T-cell (primary cell): Measurements from ENCODE around the gene AKAIN1. TPM values are rescaled to one million over a fixed set of nuclear protein-coding genes. Genes with fewer than 3 reads are reported as not detected.

Experiments used
- ATAC-seq, 4 experiments: fragments of 200-7000 bp in 3 of 4; fragments of 150-1000 bp in 1 of 4; cut with Tn5 transposase; replicated peaks in 1 of 4; 1 replicate in 3 of 4; 2 replicates in 1 of 4; pipeline ENCODE4 v1.10.0; 2021; ENCODE audit warnings: moderate library complexity in 3 of 4, mild to moderate bottlenecking in 2 of 4, moderate number of reproducible peaks in 1 of 4
- CTCF ChIA-PET, 2 donors: fragments of 300-600 bp; sonication (Branson Sonifier 250); formaldehyde crosslinking; loops; one replicate each; lab custom pipeline; 2022; ENCODE audit warnings: antibody characterized with exemption in 2 of 2; lab: Charles Lee
- POLR2A ChIA-PET, 2 donors: fragments of 300-600 bp; sonication (Branson Sonifier 250); formaldehyde crosslinking; loops; one replicate each; lab custom pipeline; 2022; ENCODE audit warnings: antibody characterized with exemption in 2 of 2; lab: Charles Lee
- DNase-seq, 35 experiments: peaks; one replicate each; pipeline versions ENCODE4 v3.0.0 to v3.0.0-alpha.2; 2013 to 2023
- H3K27ac ChIP-seq: one replicate; pipeline ENCODE4 v1.5.1; 2013; ENCODE audit warnings: low read length
- H3K27me3 ChIP-seq, 2 experiments: replicated peaks in 1 of 2; 1 replicate in 1 of 2; 2 replicates in 1 of 2; pipeline versions ENCODE4 v1.6.1 to v1.7.0; 2013; ENCODE audit warnings: low read length in 1 of 2, mixed read lengths in 1 of 2; ENCODE audit not compliant: control insufficient read depth in 2 of 2, insufficient read depth in 2 of 2; ENCODE audit errors: extremely low read depth in 1 of 2
- H3K36me3 ChIP-seq, 2 donors: 1 replicate in 1 of 2; 2 replicates in 1 of 2; pipeline versions ENCODE4 v1.6.1 to v1.7.0; 2013; ENCODE audit warnings: low read length in 1 of 2; ENCODE audit not compliant: control insufficient read depth in 2 of 2, insufficient read depth in 1 of 2; ENCODE audit errors: extremely low read depth in 1 of 2
- H3K4me1 ChIP-seq, 2 experiments: 1 replicate in 1 of 2; 2 replicates in 1 of 2; pipeline versions ENCODE4 v1.6.1 to v1.7.0; 2013; ENCODE audit warnings: low read length in 2 of 2, mixed read lengths in 1 of 2; ENCODE audit not compliant: insufficient read depth in 2 of 2, control insufficient read depth in 1 of 2; ENCODE audit errors: extremely low read depth in 1 of 2
- H3K4me3 ChIP-seq, 2 donors: 1 replicate in 1 of 2; 2 replicates in 1 of 2; pipeline versions ENCODE4 v1.5.1 to v1.7.0; 2013; ENCODE audit warnings: mild to moderate bottlenecking in 2 of 2, low read length in 1 of 2, moderate library complexity in 1 of 2; ENCODE audit not compliant: control insufficient read depth in 1 of 2; ENCODE audit errors: extremely low read depth in 1 of 2
- H3K9me3 ChIP-seq: 2 replicates; pipeline ENCODE4 v1.7.0; 2013
- H3K27ac Mint-ChIP-seq, 2 donors: one replicate each; pipeline ENCODE4 v1.8.0; 2020 to 2021; ENCODE audit warnings: mild to moderate bottlenecking in 2 of 2, mixed read lengths in 2 of 2
- H3K27me3 Mint-ChIP-seq, 2 donors: one replicate each; pipeline ENCODE4 v1.8.0; 2021 to 2022; ENCODE audit warnings: mixed read lengths in 2 of 2
- H3K36me3 Mint-ChIP-seq: one replicate; pipeline ENCODE4 v1.8.0; 2021; ENCODE audit warnings: mixed read lengths
- H3K4me1 Mint-ChIP-seq, 3 donors: one replicate each; pipeline ENCODE4 v1.8.0; 2020 to 2022; ENCODE audit warnings: mixed read lengths in 3 of 3, mild to moderate bottlenecking in 1 of 3
- H3K4me3 Mint-ChIP-seq, 3 donors: one replicate each; pipeline ENCODE4 v1.8.0; 2020 to 2022; ENCODE audit warnings: mild to moderate bottlenecking in 3 of 3, mixed read lengths in 3 of 3, moderate library complexity in 3 of 3
- H3K9me3 Mint-ChIP-seq, 3 donors: one replicate each; pipeline ENCODE4 v1.8.0; 2020 to 2022; ENCODE audit warnings: mixed read lengths in 3 of 3
- WGBS: methylation state at CpG from one replicate; pipeline ENCODE4 v1.1.5; 2013; ENCODE audit warnings: missing lambda C conversion rate; ENCODE audit not compliant: insufficient coverage; 5-methylcytosine and 5-hydroxymethylcytosine counted together
- total RNA-seq, 35 experiments: library from RNA in 6 of 35; stranded (reverse) in 6 of 35; fragments of 120-200 nt in 1 of 35; gene quantifications; one replicate each; pipeline versions ENCODE4 v1.2.1 to v1.2.4 and lab custom pipeline; 2013 to 2026

AKAIN1 gene
- total RNA-seq, 5 donors from 2014 or later (not counting 1 experiment from before 2014, with no cell fraction given), result not detected

DNA sequence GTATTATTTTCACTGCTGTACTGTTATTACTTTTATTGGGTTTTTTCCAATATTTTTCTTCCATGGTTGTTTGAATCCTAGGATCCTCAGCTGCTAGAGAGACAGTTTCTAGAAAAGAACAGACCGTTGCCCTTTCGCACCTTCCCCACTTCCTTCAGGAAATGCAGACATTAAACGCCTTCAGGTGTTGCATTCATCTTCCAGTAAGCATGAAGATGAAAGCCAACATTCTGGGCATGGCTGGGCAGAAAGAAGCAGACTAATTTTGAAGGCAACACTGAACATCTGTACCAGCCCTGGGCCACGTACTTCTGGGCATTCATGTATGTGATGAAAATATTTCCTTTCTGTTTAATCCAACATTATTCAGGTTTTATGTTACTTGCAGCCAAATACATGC is 51.0 kb downstream of the AKAIN1 start:
- peaks cover 18 to 41% (median 28%) of the 10 kb centered on the region in 3 donors for H3K4me1 Mint-ChIP-seq
- ATAC-seq (no peak), DNase-seq (no peak)
- 0% methylated on average over 3 of the region's 4 CpGs for WGBS
- no peak overlapping the region for H3K27ac Mint-ChIP-seq
- Histone ChIP-seq H3K9me3 (no peaks in the 10 kb centered on the region), H3K4me1 (peaks cover 0 to 5% of the 10 kb centered on the region in 2 experiments), H3K27ac (no peak overlapping the region), H3K27me3 (peaks cover 0 to 2% of the 10 kb centered on the region in 2 experiments), H3K4me3 (no peak overlapping the region), H3K36me3 (no peaks in the 10 kb centered on the region)
- H3K36me3 Mint-ChIP-seq, result peaks cover 2% of the 10 kb centered on the region
- ChIA-PET POLR2A (interaction anchor here in 1 of 2 donors (1.0 kb wide), 1 partner anchor 8 kb away, joined by 3 read pairs; no protein-coding TSS in a partner anchor), CTCF (no interaction called here)
- H3K27me3 Mint-ChIP-seq, result no peaks in the 10 kb centered on the region
- H3K9me3 Mint-ChIP-seq, result peaks cover 0 to 4% (median 0%) of the 10 kb centered on the region in 3 donors
- H3K4me3 Mint-ChIP-seq, result no peak overlapping the region

DNA sequence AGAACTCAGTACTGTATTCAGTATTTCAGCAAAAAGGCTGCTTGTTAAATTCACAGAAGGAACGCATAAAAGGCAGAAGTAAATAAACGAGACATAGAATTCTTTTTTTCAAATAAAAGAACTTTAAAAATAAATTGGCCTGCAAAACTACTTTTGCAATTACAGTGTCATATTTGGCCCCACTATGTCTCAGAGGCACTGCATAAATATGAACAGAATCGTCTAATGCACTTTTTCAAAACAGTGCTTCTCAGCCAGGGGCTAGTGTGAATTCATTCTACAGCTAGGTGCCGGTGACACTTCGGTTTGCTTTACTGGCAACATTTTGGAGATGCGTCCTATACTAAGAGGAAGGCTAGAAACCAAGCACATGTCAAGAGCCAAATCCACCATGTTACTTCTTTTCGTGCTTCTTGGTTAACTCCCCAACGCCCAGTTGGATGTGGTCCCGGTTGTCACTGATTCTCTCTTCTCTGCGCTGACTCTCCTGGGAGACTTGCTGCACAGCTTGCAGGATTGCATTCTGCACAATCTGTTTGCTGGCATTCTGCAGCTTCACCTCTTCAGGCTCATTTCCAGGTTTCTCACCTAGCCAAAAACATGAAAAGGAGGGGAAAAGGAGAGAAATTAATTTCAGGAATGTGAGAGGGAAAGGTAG is 51.8 kb downstream of the AKAIN1 start:
- DNase-seq, result no peak
- ATAC-seq, result no peak
- H3K36me3 ChIP-seq, result no peaks in the 10 kb centered on the region
- no peaks in the 10 kb centered on the region for H3K27me3 ChIP-seq
- no peak overlapping the region for H3K4me3 ChIP-seq
- Mint-ChIP-seq H3K9me3 (peaks cover 0 to 4% (median 0%) of the 10 kb centered on the region in 3 donors), H3K4me1 (peaks cover 18 to 41% (median 28%) of the 10 kb centered on the region in 3 donors), H3K27me3 (no peaks in the 10 kb centered on the region), H3K36me3 (peaks cover 2% of the 10 kb centered on the region), H3K27ac (no peak overlapping the region), H3K4me3 (no peak overlapping the region)
- WGBS, result 85% methylated on average over 10 of the region's 10 CpGs
- H3K27ac ChIP-seq, result no peak overlapping the region
- ChIA-PET POLR2A (no interaction called here), CTCF (no interaction called here)
- H3K4me1 ChIP-seq, result peaks cover 0 to 5% of the 10 kb centered on the region in 2 experiments
- no peaks in the 10 kb centered on the region for H3K9me3 ChIP-seq

DNA sequence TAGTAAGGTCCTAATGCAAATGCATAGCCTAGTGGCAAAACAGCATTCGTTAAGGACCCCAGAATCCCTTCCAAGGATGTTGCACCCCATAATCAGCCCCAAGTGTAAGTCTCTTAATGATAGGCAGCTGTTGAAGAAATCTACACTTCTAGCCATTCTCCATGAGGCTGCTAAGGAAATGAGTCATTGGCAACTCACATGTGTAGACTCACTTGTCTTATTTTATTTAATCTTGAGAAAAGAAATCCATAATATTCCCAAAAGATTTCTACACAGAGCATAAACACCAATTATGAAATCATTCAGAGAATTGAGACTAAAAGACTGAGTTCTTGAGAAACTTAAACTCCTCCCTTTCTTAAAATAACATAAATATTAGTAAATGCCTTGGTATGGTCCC is 52.4 kb downstream of the AKAIN1 start:
- no peaks in the 10 kb centered on the region for H3K27me3 Mint-ChIP-seq
- H3K9me3 Mint-ChIP-seq, result peaks cover 0 to 4% (median 0%) of the 10 kb centered on the region in 3 donors
- Histone ChIP-seq H3K4me1 (peaks cover 0 to 5% of the 10 kb centered on the region in 2 experiments), H3K4me3 (no peak overlapping the region), H3K27ac (no peak overlapping the region), H3K27me3 (no peaks in the 10 kb centered on the region), H3K36me3 (no peaks in the 10 kb centered on the region), H3K9me3 (no peaks in the 10 kb centered on the region)
- ATAC-seq (no peak), DNase-seq (no peak)
- H3K27ac Mint-ChIP-seq, result no peak overlapping the region
- CTCF ChIA-PET, result no interaction called here
- WGBS, result no CpG with 5 or more reads among the region's 1 CpG
- POLR2A ChIA-PET, result no interaction called here
- no peak overlapping the region for H3K4me3 Mint-ChIP-seq
- H3K4me1 Mint-ChIP-seq, result peaks cover 18 to 41% (median 28%) of the 10 kb centered on the region in 3 donors
- peaks cover 2% of the 10 kb centered on the region for H3K36me3 Mint-ChIP-seq

DNA sequence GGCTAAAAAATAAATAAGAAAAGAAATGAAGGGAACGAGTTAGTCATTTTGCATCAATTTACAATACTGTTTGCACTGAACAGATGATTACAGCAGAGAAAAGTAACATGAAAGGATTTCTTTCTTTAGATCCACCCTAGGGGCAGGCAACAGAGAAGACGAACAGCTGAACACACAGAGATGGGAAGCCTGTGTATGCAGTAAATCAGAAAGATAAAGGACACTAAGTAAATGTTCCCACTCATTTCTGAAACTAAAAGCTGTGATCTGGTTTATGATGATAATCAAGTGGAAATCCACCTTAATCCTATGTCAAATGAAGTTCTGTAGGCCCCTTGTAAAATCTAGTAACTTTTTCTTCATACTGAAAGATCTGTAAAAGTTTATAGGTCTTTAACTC is 54.2 kb downstream of the AKAIN1 start:
- Histone ChIP-seq H3K27me3 (no peaks in the 10 kb centered on the region), H3K27ac (no peak overlapping the region), H3K4me1 (peaks cover 0 to 5% of the 10 kb centered on the region in 2 experiments), H3K9me3 (no peaks in the 10 kb centered on the region), H3K4me3 (no peak overlapping the region), H3K36me3 (no peaks in the 10 kb centered on the region)
- peaks cover 18 to 41% (median 28%) of the 10 kb centered on the region in 3 donors for H3K4me1 Mint-ChIP-seq
- no CpG with 5 or more reads among the region's 2 CpGs for WGBS
- no peaks in the 10 kb centered on the region for H3K27me3 Mint-ChIP-seq
- H3K4me3 Mint-ChIP-seq, result no peak overlapping the region
- H3K27ac Mint-ChIP-seq, result peak overlapping the region in 1 of 2 donors; percentile 66
- ATAC-seq (peak in 2 of 4 experiments; percentile 50 to 69), DNase-seq (no peak)
- CTCF ChIA-PET, result no interaction called here
- peaks cover 0 to 4% (median 0%) of the 10 kb centered on the region in 3 donors for H3K9me3 Mint-ChIP-seq
- peaks cover 2% of the 10 kb centered on the region for H3K36me3 Mint-ChIP-seq
- POLR2A ChIA-PET, result no interaction called here

DNA sequence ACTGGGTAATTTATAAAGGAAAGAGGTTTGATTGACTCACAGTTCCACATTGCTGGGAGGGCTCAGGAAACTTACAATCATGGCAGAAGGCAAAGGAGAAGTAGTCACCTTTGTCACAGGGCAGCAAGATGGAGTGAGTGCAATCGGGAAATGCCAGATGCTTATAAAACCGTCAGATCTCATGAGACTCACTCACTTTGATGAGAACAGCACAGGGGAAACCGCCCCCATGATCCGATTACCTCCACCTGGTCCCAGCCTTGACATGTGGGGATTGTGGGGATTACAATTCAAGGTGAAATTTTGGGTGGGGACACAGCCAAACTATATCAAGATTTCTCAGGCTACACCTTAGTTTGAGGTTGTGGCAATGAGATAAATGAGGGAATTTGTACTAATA is 54.9 kb downstream of the AKAIN1 start:
- no peaks in the 10 kb centered on the region for H3K9me3 Mint-ChIP-seq
- no peaks in the 10 kb centered on the region for H3K36me3 ChIP-seq
- H3K9me3 ChIP-seq, result no peaks in the 10 kb centered on the region
- peaks cover 18 to 41% (median 28%) of the 10 kb centered on the region in 3 donors for H3K4me1 Mint-ChIP-seq
- no peaks in the 10 kb centered on the region for H3K27me3 ChIP-seq
- CTCF ChIA-PET, result no interaction called here
- H3K27ac Mint-ChIP-seq, result peak overlapping the region in 1 of 2 donors; percentile 66
- ATAC-seq, result no peak
- H3K4me3 Mint-ChIP-seq, result no peak overlapping the region
- H3K4me3 ChIP-seq, result no peak overlapping the region
- H3K27ac ChIP-seq, result no peak overlapping the region
- no peaks in the 10 kb centered on the region for H3K36me3 Mint-ChIP-seq
- peaks cover 0 to 5% of the 10 kb centered on the region in 2 experiments for H3K4me1 ChIP-seq
- DNase-seq, result no peak
- POLR2A ChIA-PET, result no interaction called here
- no peaks in the 10 kb centered on the region for H3K27me3 Mint-ChIP-seq
- WGBS, result 70% methylated on average over 2 of the region's 4 CpGs

DNA sequence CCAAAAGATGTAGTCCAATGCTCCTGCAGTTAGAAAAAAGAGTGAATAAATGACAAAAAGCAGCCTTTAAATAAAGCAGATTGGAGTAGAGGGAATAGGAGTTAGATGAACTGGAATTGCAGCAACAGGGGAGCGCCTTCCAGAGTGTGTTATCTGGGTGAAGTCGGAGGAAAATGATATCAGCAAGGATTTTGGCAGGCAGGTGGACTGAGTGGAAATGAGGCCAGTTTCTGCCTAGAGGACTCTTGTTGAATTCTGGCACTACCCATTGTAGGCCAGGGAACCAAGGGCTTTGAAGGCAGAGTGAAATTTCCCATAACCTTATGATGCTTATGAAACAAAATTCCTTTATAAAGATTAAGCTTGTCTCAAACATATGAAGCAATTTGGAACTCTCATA is 59.8 kb downstream of the AKAIN1 start:
- DNase-seq (no peak), ATAC-seq (no peak)
- ChIA-PET CTCF (no interaction called here), POLR2A (interaction anchor here in 1 of 2 donors (0.8 to 1.3 kb wide), 2 partner anchors 9 to 187 kb away, joined by 3 read pairs; no protein-coding TSS in a partner anchor)
- Mint-ChIP-seq H3K4me3 (no peak overlapping the region), H3K36me3 (no peaks in the 10 kb centered on the region), H3K9me3 (no peaks in the 10 kb centered on the region), H3K27ac (no peak overlapping the region), H3K27me3 (no peaks in the 10 kb centered on the region), H3K4me1 (peaks cover 2 to 11% (median 5%) of the 10 kb centered on the region in 3 donors)
- Histone ChIP-seq H3K36me3 (no peaks in the 10 kb centered on the region), H3K9me3 (no peaks in the 10 kb centered on the region), H3K27me3 (no peaks in the 10 kb centered on the region), H3K4me3 (no peak overlapping the region), H3K27ac (no peak overlapping the region), H3K4me1 (no peaks in the 10 kb centered on the region)
- no CpG with 5 or more reads among the region's 2 CpGs for WGBS
